GM12875 (cell line): ENCODE data around the gene CD83.
"Not testable (repeated sequence)": the region's sequence is repeated elsewhere in the genome, so short reads cannot be mapped to it uniquely, and the experiment has no call there.

Source experiments
- H3K4me3 ChIP-seq: one replicate; pipeline ENCODE4 v1.5.1; 2011; ENCODE audit warnings: low read depth, low read length, control low read depth
- TF ChIP-seq, protein P1 (sequence below): IDR thresholded peaks from 2 replicates; pipeline ENCODE4 v1.5.1; 2011; ENCODE audit warnings: low read depth, mild to moderate bottlenecking, control low read depth, inconsistent platforms, low read length, moderate library complexity, borderline replicate concordance; ENCODE audit not compliant: insufficient read depth

CD83 gene

DNA sequence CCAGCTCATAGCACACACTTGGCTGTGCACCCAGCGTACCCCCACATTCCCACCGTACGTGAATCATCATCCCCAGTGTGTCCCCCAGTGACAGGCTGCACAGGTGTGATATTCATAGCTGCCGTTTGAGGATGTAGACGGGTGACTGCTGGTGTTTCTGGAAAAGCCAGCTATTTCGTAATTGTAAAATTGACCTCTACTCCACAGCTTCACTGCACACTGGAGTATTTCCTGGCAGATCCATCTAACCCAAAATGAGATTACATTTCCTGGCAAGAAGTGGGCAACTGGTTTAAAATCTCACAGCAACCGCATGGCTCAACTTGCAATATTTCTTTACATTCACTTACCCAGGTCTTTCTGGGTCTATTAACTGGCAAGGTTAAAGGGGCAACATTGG, 30.3 kb downstream of the CD83 start:
- no peak overlapping the region for H3K4me3 ChIP-seq
- TF ChIP-seq, protein P1, sequence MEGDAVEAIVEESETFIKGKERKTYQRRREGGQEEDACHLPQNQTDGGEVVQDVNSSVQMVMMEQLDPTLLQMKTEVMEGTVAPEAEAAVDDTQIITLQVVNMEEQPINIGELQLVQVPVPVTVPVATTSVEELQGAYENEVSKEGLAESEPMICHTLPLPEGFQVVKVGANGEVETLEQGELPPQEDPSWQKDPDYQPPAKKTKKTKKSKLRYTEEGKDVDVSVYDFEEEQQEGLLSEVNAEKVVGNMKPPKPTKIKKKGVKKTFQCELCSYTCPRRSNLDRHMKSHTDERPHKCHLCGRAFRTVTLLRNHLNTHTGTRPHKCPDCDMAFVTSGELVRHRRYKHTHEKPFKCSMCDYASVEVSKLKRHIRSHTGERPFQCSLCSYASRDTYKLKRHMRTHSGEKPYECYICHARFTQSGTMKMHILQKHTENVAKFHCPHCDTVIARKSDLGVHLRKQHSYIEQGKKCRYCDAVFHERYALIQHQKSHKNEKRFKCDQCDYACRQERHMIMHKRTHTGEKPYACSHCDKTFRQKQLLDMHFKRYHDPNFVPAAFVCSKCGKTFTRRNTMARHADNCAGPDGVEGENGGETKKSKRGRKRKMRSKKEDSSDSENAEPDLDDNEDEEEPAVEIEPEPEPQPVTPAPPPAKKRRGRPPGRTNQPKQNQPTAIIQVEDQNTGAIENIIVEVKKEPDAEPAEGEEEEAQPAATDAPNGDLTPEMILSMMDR: no peak

DNA sequence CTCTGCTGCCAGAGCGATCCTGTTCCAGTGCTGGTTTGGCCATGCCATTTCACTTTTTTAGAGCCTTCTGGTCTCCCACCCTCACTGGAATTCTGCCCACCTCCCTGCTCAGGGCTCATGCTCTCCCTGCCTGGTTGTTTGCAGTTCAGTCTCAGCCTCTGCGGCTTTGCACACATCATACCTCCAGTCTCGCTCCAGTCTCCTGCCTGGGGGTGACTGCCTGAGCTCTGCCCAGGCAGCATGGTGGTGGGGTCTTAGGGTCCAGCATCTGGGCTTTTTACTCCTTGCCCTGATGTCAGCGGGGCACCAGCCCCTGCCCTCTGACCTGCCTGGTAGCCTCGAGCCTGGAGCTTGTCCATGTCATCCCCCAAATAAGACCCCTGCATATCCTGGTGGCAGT, 30.9 kb downstream of the CD83 start:
- no peak overlapping the region for H3K4me3 ChIP-seq
- TF ChIP-seq, protein P1: no peak

DNA sequence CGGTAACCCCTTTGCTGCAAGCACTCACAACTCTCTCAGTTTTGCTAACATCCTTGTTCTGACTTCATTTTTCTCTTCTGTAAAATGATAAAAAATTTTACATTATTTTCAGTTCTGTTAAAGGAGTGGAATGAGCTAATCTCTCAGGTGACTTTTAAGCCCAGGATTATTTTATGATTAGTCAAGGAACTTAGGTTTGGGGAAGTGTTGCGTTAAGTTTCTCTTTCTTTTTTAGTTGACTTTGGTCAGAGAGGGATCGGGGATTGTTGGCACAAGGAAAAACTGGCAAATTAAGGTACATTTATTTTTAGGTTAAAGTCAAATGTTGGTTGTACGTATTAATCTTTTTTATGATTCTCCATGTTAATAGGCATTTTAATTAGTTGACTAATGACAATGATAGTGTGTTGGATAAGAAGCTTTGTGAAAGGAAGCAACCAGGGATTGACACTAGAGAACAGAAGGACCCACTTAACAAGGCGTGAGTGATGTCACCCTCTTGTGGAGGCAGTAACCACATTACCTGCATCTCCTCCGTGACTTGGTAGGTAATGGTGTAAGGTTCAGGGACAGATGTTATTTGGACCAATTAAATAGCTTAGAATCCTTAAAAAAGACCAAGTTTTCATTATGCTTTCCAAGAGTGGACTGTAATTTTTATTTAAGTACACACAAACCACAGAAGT, 31.6 kb downstream of the CD83 start:
- H3K4me3 ChIP-seq: no peak overlapping the region

DNA sequence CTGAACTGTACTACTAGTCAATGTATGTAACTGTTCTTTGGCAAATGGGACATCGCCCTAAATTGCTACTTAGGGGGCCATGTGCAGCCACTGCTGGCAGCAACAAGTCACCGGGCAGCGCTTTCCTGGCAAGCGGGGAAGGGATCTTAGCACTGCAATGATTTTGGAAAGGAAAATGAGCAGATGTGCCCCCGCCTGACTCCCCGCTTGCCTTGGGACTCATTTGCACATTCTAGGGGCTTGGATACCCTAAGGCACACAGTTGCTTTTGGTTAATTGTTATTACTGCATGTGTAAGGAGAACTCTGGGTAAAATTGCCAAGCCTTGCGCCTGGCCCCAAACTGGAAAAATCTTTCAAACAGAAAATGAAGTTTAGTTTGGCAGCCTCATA, 32.2 kb downstream of the CD83 start:
- TF ChIP-seq, protein P1: no peak
- no peak overlapping the region for H3K4me3 ChIP-seq

More for the DNA sequence above, 31.6 kb downstream of the CD83 start:
- TF ChIP-seq, protein P1: no peak

DNA sequence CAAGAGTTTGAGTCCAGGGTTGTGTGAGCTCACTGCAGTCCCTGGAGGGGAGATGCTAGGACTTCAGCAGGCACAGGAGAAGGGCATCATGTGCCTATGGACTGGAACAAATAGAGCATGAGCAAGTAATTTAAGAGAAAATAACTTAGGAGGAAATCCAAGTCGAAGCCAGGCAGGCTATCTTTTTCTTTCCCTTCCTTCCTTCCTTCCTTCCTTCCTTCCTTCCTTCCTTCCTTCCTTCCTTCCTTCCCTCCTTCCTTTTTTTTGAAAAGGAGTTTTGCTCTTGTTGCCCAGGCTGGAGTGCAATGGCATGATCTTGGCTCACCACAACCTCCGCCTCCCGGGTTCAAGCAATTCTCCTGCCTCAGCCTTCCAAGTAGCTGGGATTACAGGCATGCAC, 33.7 kb downstream of the CD83 start:
- not testable (repeated sequence) for H3K4me3 ChIP-seq

DNA sequence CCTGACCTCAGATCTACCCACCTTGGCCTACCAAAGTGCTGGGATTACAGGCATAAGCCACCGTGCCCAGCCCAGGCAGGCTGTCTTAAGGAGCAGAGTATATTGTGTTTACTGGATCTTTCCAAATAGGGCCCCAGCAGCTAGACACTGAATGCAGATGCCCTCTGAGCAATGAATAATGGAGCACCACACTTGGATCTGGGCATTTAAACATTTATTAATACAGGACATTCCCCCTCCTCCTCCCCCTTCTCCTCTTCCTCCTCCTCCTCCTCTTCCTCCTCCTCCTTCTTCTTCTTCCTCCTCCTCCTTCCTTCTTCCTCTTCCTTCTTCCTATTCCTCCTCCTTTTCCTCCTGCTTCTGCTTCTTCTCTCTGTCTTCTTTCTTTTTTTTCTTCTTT, 34.2 kb downstream of the CD83 start:
- no peak overlapping the region for H3K4me3 ChIP-seq
- TF ChIP-seq, protein P1: no peak

DNA sequence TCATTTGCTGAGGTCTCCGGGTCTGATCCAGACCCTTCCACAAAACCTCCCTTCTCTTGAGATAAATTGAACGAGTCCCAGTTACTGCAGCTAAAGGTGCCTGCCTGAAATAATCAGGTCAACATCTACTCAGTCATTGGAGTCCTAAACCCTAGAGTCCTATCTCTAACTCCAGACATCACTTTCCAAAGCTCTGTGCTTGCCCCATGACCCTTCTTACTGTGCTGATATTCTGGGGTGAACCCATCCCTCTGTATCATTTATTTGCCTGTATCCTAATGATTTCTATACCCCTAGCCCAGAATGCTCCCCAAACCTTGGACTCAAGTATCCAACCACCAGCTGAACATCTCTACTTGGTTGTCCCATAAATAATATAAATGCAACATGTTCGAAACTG, 35.7 kb downstream of the CD83 start:
- H3K4me3 ChIP-seq: no peak overlapping the region
- TF ChIP-seq, protein P1: no peak
